HG03457 (cell line): ENCODE results near the gene ROBO2.

ENCODE experiments used
- ATAC-seq: cut with Tn5 transposase; IDR thresholded peaks from one replicate; pipeline ENCODE4 v1.9.1; 2021; ENCODE audit warnings: moderate number of reproducible peaks; ENCODE audit not compliant: unreplicated experiment

Gene ROBO2, protein sequence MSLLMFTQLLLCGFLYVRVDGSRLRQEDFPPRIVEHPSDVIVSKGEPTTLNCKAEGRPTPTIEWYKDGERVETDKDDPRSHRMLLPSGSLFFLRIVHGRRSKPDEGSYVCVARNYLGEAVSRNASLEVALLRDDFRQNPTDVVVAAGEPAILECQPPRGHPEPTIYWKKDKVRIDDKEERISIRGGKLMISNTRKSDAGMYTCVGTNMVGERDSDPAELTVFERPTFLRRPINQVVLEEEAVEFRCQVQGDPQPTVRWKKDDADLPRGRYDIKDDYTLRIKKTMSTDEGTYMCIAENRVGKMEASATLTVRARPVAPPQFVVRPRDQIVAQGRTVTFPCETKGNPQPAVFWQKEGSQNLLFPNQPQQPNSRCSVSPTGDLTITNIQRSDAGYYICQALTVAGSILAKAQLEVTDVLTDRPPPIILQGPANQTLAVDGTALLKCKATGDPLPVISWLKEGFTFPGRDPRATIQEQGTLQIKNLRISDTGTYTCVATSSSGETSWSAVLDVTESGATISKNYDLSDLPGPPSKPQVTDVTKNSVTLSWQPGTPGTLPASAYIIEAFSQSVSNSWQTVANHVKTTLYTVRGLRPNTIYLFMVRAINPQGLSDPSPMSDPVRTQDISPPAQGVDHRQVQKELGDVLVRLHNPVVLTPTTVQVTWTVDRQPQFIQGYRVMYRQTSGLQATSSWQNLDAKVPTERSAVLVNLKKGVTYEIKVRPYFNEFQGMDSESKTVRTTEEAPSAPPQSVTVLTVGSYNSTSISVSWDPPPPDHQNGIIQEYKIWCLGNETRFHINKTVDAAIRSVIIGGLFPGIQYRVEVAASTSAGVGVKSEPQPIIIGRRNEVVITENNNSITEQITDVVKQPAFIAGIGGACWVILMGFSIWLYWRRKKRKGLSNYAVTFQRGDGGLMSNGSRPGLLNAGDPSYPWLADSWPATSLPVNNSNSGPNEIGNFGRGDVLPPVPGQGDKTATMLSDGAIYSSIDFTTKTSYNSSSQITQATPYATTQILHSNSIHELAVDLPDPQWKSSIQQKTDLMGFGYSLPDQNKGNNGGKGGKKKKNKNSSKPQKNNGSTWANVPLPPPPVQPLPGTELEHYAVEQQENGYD (N-terminal part only)

DNA sequence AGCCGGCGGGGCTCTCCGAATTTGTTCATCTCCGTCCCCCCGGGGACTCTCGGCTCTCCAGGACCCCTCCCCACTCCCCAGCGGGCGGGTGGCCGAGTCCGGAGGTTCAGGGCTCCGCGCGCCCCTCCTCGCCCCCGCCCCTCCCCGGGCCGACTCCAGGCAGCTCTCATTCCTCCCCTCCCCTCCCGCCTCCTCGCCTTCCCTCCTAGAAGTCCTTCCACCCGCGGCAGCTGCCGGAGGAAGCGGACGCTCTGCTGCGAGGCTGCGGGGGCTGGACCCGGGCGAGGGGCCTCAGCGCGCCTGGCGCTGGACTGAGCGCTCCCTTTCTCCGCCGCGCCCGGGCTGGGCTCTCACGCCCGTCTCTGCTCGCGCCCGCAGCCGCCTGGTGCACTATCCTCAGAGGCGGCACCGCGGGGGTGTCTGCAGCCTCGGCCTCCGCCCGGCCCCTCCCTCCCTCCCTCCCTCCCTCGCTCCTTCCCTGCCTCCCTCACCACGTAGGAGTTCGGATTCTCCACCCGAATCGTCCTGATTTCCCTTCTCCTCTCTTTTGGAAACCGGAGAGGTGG lies at the start of gene ROBO2:
ROBO2 (plus strand) TSS at position 494 of the 566 bp plus-strand sequence. CDS start 687 bp downstream, outside the sequence.
- ATAC-seq, result no peak

GRCh38 chr3:76990606-76991005 lies 49.3 kb upstream of the ROBO2 start:
- no peak for ATAC-seq

GRCh38 chr3:76991165-76991564 lies 48.7 kb upstream of the ROBO2 start:
- no peak for ATAC-seq

DNA sequence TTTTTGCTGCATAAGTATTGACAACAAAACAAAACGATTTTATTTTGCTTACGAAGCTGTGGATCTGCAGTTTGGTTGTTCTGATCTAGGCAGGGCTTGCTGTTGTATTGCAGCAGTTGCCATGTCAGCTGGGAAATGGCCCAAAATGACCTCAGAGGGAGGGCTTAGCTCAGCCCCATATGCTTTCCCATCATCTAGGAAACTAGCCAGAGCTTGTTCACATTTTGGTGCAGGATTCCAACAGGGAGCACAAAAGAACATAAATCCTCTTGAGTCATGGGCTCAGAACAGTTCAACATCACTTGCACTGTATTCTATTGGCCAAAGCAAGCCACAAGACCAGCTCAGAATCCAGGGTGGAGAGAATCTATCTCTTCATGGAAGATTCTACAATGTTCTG lies 42.2 kb upstream of the ROBO2 start:
- no peak for ATAC-seq

GRCh38 chr3:76998555-76998954 lies 41.3 kb upstream of the ROBO2 start:
- ATAC-seq, result no peak

GRCh38 chr3:77001062-77001701 lies 38.7 kb upstream of the ROBO2 start:
- ATAC-seq, result no peak

GRCh38 chr3:77014226-77014625 lies 25.7 kb upstream of the ROBO2 start:
- no peak for ATAC-seq

GRCh38 chr3:77025471-77025870 lies 14.4 kb upstream of the ROBO2 start:
- no peak for ATAC-seq

DNA sequence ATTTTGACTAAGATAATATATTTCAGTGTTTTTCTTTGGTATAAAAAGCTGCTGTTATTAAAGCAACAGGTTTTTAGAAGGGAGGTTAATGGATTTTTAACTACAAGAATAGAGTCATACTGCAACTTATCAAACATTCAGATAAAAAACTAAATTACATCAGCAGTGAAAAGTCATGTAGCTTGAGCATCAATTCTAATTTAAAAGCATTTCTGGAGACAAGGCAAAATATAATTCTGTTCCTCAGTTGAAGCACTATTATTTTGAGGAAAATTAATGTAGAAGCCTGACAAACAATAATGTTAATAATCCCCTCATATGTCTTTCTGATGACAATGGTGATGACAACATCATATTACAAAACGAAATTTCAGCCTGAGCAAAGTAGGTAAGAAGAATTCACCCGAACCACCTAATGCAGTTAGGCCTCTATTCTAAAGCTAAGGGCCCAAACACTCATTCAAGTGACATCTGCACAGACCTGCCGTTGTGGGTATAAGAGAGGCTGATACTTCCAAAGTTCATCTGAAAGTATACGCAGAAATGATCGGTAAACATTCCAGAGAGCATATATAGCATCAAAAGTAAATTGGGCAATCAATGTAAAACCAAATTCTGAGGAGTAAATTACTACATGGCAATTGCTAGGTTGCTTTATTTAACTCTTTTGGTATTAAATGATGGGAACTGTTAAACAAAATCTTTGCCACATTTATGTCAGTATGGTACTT lies 12.8 kb upstream of the ROBO2 start:
- no peak for ATAC-seq

DNA sequence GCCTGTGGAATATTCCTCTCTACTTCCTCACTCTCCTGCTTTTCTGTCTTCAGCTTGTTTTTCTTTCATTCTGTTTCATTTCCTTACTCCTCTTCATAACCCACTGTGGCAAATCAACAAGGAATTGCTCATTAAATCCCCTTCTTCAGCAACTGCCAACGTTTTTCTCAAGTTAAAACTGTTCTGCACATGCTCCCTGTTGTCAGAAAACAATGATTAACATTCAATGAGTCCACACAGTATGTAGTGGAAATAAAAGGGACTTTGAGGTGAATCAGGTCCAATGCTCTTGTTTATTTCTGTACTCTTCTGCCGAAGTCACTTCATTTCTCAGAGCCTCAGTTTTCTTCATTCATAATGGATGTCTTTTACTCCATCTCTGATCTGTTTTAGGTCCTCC lies 11.9 kb upstream of the ROBO2 start:
- no peak for ATAC-seq

DNA sequence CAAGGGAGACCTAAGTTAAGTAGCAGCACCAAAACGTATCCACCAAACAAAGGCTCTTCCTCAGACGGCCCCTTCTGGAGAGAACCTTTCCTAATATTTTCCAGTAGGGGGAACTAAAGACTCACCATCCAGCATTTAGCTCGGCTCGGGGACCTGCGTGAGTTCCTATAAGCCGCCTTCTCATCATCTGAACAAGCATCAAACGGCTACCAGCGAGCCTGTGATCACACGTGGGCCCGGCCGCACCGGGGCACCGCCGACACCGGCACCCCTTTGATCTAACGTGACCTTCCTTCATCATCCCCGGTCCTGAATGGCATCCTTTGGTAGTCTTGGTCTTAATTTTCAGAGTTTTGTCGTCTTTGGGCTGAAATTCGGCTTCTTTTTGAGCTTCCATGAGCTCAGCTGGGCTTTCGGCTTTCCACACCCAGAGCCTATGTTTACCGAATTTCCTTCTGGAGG lies 1.4 kb upstream of the ROBO2 start:
- ATAC-seq, result no peak

DNA sequence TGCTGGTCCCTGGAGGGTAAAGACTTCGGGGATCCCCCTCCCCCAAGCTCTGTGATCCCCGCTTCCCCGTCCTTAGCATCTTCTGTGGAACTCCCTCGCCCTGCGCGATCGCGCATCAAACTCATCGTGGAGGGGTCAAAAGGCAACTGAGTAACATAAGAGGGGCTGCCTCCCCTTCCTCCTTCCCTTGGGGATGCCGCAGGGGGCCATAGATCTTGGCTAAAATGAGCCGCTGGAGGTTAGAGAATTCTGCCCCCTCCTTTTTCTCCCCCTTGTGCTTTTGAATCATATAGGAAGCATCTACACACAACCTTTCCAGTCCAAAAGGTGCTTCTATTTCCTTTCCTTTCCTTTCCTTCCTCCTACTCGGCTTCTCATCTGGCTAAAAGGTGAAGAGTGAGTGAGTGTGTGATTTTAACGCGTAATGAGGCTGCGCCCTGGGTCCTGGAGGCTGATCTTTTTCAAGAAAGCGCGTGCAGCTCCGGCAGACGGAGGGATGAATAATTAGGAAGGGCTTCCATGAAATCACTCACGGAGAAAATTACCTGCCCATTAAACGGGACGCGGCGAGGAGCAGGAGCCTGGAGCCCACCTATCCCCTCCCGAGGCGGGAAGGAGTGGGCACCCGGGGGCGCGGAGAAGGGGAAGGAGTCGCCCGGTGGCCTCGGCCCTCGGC lies 831 bp upstream of the ROBO2 start:
- no peak for ATAC-seq

GRCh38 chr3:77040216-77040615 lies 317 bp downstream of the ROBO2 start:
- ATAC-seq, result no peak

- ATAC-seq, result no peak
These were observed 1.2 kb downstream of the ROBO2 start for GRCh38 chr3:77040926-77041722.

DNA sequence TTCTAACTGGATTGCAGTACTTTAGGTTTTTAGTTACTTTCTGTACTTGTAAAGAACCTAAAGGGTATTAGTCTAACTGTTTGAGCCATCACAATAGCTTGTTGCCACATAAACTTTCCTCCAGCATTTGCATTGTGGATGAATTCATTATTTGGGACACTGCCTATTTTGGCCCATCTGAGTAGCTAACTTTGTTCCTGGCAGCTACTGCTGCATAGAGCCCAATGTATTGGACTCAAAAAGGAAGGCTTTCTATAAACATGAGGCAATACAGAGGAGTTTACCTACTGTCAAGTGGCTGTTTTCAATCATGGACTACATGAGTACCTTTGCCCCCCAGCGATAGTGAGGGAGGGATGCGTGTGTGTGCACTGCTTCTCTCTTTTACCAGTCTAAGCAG lies 1.9 kb downstream of the ROBO2 start:
- no peak for ATAC-seq

- ATAC-seq, result no peak
These were observed 2.4 kb downstream of the ROBO2 start for GRCh38 chr3:77042343-77042742.

DNA sequence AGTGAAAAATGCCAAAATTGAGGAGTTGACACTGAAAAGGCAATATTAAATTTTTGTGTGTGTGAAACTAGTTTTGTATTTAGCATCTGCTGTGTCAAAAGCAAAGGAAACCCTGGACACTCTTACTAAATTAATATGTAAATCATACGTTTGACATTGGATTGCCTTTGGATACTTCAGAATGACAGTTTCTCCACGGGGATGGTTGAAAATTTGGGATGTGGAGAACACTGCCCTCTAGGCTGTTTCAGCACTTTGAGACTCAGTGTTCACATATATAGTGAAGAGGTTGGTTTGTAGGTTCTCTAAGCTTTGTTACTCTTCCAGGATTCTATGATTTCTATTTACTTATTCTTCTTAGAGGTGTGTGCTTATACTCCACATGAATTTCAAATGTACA lies 3.0 kb downstream of the ROBO2 start:
- no peak for ATAC-seq

DNA sequence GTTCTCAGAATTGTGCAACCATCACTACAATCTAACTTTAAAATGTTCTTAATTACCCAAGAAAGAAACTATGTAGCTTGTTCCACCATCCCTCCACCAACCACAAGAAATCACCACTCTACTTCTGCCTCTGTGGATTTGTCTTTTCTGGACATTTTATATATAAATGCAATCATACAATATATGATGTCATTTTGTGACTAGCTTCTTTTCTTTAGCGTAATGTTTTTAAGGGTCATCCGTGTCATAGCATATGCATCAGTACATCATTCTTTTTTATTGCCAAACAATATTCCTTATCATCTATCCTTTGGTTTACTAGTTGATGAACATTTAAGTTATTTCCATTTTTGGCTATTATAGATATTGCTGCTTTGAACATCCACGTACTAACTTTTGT lies 5.8 kb downstream of the ROBO2 start:
- ATAC-seq, result no peak

DNA sequence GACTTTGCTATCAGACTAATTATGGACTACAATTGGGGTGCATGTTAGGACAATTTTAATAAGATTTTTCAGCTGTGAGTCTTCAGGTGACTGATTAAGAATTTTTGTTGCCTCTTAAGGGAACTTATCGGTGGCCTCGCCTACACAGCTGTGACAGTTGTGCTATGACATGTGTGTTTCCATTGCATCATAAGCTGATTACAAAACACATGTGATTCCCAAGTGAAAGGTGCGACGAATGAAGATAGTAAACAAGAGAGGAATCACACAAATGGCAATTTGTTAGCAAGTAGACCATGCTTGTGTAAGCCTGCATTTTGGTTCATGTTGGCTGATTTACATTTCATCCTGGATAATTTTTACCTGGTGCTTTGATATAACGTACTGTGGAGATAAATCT lies 8.3 kb downstream of the ROBO2 start:
- ATAC-seq, result no peak
